ENCODE data around the gene LOXHD1.

The LOXHD1 gene

GRCh38 chr18:46675112-46675511 lies 18.1 kb upstream of the LOXHD1 start:
- no peak for DNase-seq

DNA sequence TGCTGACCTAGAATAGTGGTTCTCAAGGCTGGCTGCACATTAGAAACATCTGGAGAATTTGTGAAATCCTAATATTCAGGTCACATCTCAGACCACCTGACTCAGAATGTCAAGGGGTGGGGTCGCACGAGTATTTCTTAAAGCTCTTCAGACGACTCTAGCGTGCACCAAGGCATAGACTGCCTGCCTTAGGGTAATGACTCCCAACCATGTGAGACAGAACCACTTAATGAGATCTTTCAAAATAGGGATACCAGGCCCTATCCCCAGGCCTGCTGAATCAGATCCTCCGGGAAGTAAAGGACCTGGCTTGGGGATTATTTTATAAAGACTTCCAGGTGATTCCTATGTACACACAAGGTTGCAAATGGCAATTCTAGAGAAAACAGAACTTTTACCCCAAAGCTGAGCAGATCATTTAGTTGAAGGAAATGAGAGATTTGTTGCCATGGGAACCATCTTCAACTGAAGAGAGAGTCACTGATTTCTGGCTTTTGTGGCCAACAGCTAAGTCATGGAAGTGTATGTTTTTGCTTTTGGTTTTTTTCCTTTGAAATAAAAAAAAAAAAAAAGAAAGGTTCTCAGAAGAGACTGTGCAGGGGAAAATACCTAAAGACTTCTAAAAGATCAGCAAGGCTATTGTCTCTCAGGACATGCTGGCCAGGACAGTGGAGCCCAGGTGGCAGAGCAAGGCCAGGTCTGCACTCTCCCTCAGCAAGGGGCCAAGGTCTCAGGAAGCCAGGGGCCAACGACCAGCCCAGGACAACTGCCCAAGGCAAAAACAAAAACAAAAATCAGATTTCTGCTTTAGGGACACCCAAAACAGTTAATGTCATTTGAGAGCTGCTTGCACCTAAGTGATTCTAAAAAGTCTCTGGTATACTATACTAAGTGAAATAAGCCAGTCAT lies 15.3 kb upstream of the LOXHD1 start:
- no peak for DNase-seq

GRCh38 chr18:46668694-46669093 lies 11.7 kb upstream of the LOXHD1 start:
- no peak for DNase-seq

GRCh38 chr18:46668135-46668534 lies 11.1 kb upstream of the LOXHD1 start:
- no peak for DNase-seq

DNA sequence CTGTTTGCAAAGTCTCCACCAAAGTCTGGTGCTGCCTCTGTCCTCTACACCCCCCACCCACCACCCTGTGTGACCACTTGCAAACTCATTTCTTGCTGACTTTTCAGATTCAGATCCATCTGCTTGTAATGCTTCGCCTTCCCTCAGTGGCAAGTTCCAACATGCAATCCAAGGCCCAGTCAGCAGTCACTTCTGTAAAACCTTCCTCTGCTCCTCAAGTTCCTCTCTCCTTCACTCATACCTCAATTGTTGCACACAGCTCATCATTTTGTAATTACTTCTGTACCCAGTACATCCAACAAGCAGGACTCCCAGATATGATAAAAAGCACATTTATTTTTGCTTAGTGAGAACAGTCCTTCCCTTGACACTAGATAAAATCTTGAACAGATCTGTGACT lies 6.5 kb upstream of the LOXHD1 start:
- no peak for DNase-seq

GRCh38 chr18:46660957-46661749 lies 4.1 kb upstream of the LOXHD1 start:
- DNase-seq: peak; percentile 6

DNA sequence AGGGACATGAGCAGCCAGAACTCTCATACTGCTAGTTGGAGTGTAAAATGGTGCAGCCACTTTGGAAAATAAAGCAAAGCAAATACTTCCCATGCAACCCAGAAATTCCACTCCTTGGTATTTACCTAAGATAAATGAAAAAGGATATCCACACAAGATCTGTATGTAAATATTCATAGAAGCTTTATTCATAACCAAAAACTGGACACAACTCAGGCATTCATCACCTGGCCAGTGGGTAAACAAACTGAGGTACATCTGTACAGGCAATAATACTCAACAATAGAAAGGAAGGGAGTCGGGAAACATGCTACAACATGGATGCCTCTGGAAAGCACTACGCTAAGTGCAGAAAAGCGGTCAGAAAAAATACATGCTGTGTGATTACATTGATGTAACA lies 2.5 kb upstream of the LOXHD1 start:
- DNase-seq: no peak

- DNase-seq: no peak
Measured at GRCh38 chr18:46656326-46657114, 500 bp downstream of the LOXHD1 start.

- DNase-seq: no peak
Measured at GRCh38 chr18:46652372-46652771, 4.6 kb downstream of the LOXHD1 start.

DNA sequence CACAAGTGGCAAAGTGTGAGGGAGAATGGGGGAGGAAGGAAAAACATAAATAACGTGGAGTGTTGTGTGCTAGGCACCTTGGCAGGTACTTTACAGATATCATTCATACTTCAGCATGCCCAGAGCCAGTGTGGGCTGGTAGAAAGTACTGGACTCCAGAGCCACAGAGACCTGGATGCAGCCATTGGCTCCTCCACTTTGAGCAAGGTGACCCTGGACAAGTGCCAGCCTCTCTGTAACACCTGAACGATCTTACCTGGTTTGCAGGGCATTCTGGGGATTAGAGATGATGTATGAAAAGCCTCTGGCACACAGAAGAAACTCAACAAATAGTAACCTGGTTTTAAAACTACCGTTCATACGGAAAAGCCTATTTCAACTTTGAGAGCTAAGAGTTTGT lies 6.3 kb downstream of the LOXHD1 start:
- DNase-seq: no peak

GRCh38 chr18:46649071-46649862 lies 7.8 kb downstream of the LOXHD1 start:
- DNase-seq: no peak

GRCh38 chr18:46646468-46646867 lies 10.6 kb downstream of the LOXHD1 start:
- no peak for DNase-seq

GRCh38 chr18:46642561-46642960 lies 14.5 kb downstream of the LOXHD1 start:
- no peak for DNase-seq

DNA sequence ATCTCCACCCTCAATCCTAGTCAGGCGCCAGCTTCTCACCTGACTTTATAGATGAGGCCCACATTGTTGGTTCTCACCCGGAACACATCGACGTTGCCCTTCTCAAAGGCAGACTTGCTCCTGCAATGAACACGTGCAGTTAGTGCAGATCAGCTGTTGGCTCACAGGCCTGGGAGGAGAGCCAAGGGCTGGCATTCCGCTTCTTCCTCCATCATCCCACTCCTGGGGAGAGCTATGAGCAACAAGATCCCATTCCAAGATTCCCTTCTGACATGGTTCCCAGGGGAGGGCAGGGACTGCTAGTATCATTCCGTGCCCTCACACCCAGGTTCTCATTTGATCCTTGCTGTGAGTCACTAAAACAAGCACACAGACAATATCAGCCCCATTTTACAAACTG lies 15.1 kb downstream of the LOXHD1 start:
- DNase-seq: no peak

- DNase-seq: no peak
Measured at GRCh38 chr18:46639386-46639785, 17.6 kb downstream of the LOXHD1 start.

DNA sequence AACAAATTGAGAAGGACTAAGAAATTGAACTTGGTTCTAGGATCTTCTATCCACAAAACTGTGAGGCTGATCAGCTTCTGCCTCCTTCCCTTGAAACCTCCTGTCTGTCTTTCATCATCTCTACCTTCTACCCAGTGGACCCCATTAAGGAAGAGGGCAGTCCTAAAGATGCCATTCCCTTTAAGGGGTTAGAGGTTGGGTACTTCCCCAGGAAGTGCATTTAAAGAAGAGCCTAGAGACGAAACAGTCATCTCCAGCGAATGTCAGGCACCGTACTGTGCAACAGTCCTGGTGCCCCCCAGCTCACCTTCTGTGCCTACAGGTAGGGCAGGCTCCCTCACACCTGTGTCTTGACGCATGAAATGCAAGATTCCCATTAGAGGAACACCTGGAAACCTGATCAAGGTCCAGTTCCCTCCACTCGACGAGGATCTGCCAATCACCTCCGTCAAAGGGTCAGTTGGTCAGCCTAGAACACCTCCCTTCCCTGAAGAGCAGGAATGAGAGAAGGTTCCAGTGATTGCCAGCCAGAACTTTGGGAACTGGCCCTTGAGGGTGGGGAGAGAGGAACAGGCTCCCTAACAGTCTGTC lies 20.9 kb downstream of the LOXHD1 start:
- no peak for DNase-seq

DNA sequence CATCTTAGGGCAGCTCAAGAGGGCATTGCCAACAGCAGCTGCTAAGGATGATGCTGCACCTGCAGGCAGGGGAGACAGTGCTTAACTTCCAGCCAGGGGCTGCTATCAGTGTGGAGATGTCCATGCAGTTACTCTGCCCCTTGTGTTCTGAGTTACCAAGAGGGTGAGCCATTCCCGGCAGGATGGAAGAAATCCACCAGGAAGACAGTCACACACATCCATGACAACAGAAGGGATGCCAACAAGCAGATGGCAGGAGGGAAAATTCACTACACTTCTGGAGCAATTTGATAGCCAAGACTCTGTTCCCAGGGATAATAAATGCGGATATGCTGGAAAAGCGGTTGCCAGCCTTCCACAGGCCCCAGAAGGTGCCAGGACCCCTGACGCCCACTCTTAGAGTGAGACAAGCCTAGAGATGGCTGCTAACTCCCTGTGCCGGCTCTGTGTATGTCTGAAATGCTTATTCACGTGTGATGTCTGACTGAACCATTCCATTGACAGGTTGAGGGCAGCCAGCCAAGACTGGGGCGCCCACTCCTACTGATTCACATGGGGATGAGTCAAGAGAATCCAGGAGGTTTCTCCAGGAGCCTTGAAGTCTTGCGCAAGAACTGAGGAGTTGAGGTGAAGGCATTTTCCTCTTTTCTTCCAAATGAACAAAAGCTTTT lies 24.5 kb downstream of the LOXHD1 start:
- DNase-seq: no peak

- DNase-seq: no peak
Measured at GRCh38 chr18:46630991-46631390, 26.0 kb downstream of the LOXHD1 start.

- no peak for DNase-seq
Measured at GRCh38 chr18:46630160-46630559, 26.9 kb downstream of the LOXHD1 start.

DNA sequence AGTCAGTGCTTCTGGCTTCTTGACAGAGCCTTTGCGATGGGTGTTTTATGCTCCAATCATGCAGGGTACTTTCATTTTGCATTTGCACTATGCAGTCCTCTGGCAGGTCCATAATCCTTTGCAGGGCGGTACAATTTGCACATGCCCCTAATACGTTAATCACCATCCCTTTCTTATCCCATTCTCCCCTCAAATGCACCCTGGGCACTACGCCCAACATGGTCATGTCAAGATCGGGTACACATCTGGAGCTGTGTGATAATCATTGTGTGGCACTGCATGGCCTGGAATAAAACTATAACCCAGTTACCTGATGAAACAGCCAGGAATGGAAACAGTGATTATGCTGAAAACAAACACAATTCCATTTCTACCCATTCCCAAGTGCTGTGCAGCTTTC lies 27.7 kb downstream of the LOXHD1 start:
- DNase-seq: no peak

DNA sequence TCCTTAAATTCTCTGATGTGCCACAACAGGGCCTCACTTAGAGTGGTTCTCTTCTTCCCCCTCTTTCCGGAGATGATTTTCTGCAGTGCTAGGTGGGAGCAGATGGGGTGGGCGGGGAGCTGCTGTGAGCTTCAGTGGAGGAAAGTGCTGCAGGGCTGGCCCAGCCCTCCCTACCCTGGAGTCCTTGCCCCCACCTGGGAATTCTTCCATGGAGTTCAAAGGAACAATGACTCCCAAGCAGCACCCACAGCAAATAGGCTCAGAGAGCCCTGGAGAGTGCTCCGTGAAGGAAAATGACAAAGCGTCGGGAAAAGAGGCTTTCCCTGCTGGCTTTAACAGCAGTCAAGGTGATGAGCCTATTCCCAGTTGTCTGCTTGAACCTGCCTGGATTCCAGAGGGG lies 28.8 kb downstream of the LOXHD1 start:
- no peak for DNase-seq

GRCh38 chr18:46627136-46627535 lies 29.9 kb downstream of the LOXHD1 start:
- no peak for DNase-seq
